A549 (cell line): ENCODE results near the gene ACSL4. TPM values are rescaled to one million over a fixed set of nuclear protein-coding genes. Genes with fewer than 3 reads are reported as not detected.

Experiments
- ATAC-seq, 2 experiments: fragments of 200-7000 bp in 1 of 2; fragments of >200 bp in 1 of 2; cut with Nextera tagmentation in 1 of 2; cut with Tn5 transposase in 1 of 2; 3 replicates each; pipeline versions ENCODE4 v1.8.0 to v1.9.1; 2018 to 2020; ENCODE audit warnings: mild to moderate bottlenecking in 1 of 2, moderate library complexity in 1 of 2
- CTCF ChIA-PET: fragments of 300-600 bp; sonication (Branson Sonifier 250); formaldehyde crosslinking; extraction: SDS; loops from one replicate; lab custom pipeline; 2021; ENCODE audit warnings: antibody characterized with exemption, inconsistent platforms; lab: Yijun Ruan, JAX
- POLR2A ChIA-PET: fragments of 350-600 bp; formaldehyde crosslinking; extraction: SDS; loops from one replicate; lab custom pipeline; 2021; ENCODE audit warnings: antibody characterized with exemption, inconsistent platforms; lab: Yijun Ruan, JAX
- DNase-seq, 2 experiments: peaks; one replicate each; pipeline versions ENCODE4 v3.0.0 to v3.0.0-alpha.2; 2011 to 2016; ENCODE audit warnings: low read depth in 1 of 2, low spot score in 1 of 2
- FAIRE-seq: peaks from 2 replicates; lab custom pipeline; 2011; peaks lifted over from hg19 to GRCh38; lab: Jason Lieb, UNC
- H3K27ac ChIP-seq, 2 experiments: fragments of >200 bp; sonication (Bioruptor Twin); formaldehyde crosslinking; 3 replicates each; pipeline ENCODE4 v1.5.1; 2016 to 2017
- H3K4me1 ChIP-seq: fragments of >200 bp; sonication (Bioruptor Twin); formaldehyde crosslinking; 3 replicates; pipeline ENCODE4 v1.6.1; 2016
- H3K4me2 ChIP-seq: fragments of >200 bp; sonication (Bioruptor Twin); formaldehyde crosslinking; 3 replicates; pipeline ENCODE4 v1.6.1; 2016
- H3K4me3 ChIP-seq: fragments of >200 bp; sonication (Bioruptor Twin); formaldehyde crosslinking; 3 replicates; pipeline ENCODE4 v1.5.1; 2016
- H3K9me3 ChIP-seq: fragments of >200 bp; sonication (Bioruptor Twin); formaldehyde crosslinking; 3 replicates; pipeline ENCODE4 v1.6.1; 2016
- CHD2 ChIP-seq: fragments of 150-350 bp; IDR thresholded peaks from 2 replicates; pipeline ENCODE4 v1.6.1; 2014; ENCODE audit warnings: low read length; ENCODE audit not compliant: partially characterized antibody
- CHD4 ChIP-seq: fragments of 200-600 bp; sonication (generic); IDR thresholded peaks from 2 replicates; pipeline ENCODE4 v1.6.1; 2016; ENCODE audit warnings: antibody characterized with exemption, mild to moderate bottlenecking, borderline replicate concordance
- EHMT2 ChIP-seq: fragments of 200-600 bp; sonication (generic); IDR thresholded peaks from 2 replicates; pipeline ENCODE4 v1.6.1; 2016; ENCODE audit warnings: antibody characterized with exemption, low read depth, mild to moderate bottlenecking, moderate library complexity
- ESRRA ChIP-seq: fragments of 150-350 bp; IDR thresholded peaks from 2 replicates; pipeline ENCODE4 v1.6.1; 2014; ENCODE audit warnings: mild to moderate bottlenecking, low read length, borderline replicate concordance
- FOSB ChIP-seq: fragments of 250-450 bp; sonication (Bioruptor Pico); IDR thresholded peaks from 2 replicates; pipeline ENCODE4 v1.5.0; 2020; ENCODE audit warnings: mild to moderate bottlenecking, moderate library complexity
- GATA3 ChIP-seq: IDR thresholded peaks from 2 replicates; pipeline ENCODE4 v1.6.1; 2012; ENCODE audit warnings: borderline replicate concordance
- HEYL ChIP-seq: fragments of 250-450 bp; sonication (Bioruptor Pico); IDR thresholded peaks from 2 replicates; pipeline ENCODE4 v1.8.0; 2021; ENCODE audit warnings: mild to moderate bottlenecking, moderate library complexity
- HOXA7 ChIP-seq: fragments of 250-450 bp; sonication (Bioruptor Pico); IDR thresholded peaks from 2 replicates; pipeline ENCODE4 v1.5.0; 2020; ENCODE audit warnings: mild to moderate bottlenecking, moderate library complexity
- KDM1A ChIP-seq: fragments of 200-600 bp; sonication (generic); IDR thresholded peaks from 2 replicates; pipeline ENCODE4 v1.6.1; 2016; ENCODE audit warnings: low read depth, mild to moderate bottlenecking
- RARB ChIP-seq: fragments of 250-450 bp; sonication (Bioruptor Pico); IDR thresholded peaks from 2 replicates; pipeline ENCODE4 v1.8.0; 2021; ENCODE audit warnings: mild to moderate bottlenecking, moderate library complexity
- RFX5 ChIP-seq: fragments of 450-650 bp; IDR thresholded peaks from 2 replicates; pipeline ENCODE4 v1.7.1; 2014; ENCODE audit warnings: antibody characterized with exemption, mild to moderate bottlenecking, moderate library complexity
- ZSCAN20 ChIP-seq: fragments of 250-450 bp; sonication (Bioruptor Pico); IDR thresholded peaks from 2 replicates; pipeline ENCODE4 v1.8.0; 2022; ENCODE audit warnings: mild to moderate bottlenecking, moderate library complexity
- WGBS: methylation state at CpG from one replicate; pipeline ENCODE4 v1.1.6; 2017; ENCODE audit errors: missing lambda C conversion rate; 5-methylcytosine and 5-hydroxymethylcytosine counted together
- polyA plus RNA-seq, 4 experiments: library from polyadenylated mRNA; depleted of rRNA in 3 of 4; stranded (reverse); fragments of >200 nt; fragmentation: RNase III in 1 of 4; extraction: RNeasy Plus Mini Kit Qiagen cat#74134 plus additional on column Dnase treatment in 1 of 4; gene quantifications; 2 replicates in 3 of 4; 3 replicates in 1 of 4; pipeline ENCODE4 v1.2.3, GENCODE V29; 2011 to 2017
- TF ChIP-seq, protein P1 (sequence below): fragments of 200-600 bp; sonication (generic); IDR thresholded peaks from 2 replicates; pipeline ENCODE4 v1.6.1; 2016; ENCODE audit warnings: antibody characterized with exemption, mild to moderate bottlenecking, moderate library complexity
- TF ChIP-seq, protein P2 (sequence below): fragments of >200 bp; sonication (Bioruptor Twin); formaldehyde crosslinking; IDR thresholded peaks from 3 replicates; pipeline ENCODE4 v1.5.1; 2016
- TF ChIP-seq, protein P3 (sequence below): IDR thresholded peaks from 2 replicates; pipeline ENCODE4 v1.6.1; 2012; ENCODE audit warnings: low read depth, borderline replicate concordance
- TF ChIP-seq, protein P4 (sequence below): IDR thresholded peaks from 2 replicates; pipeline ENCODE4 v1.6.1; 2012
- TF ChIP-seq, protein P5 (sequence below): fragments of 450-650 bp; IDR thresholded peaks from 2 replicates; pipeline ENCODE4 v1.6.1; 2014; ENCODE audit warnings: antibody characterized with exemption
- TF ChIP-seq, protein P6 (sequence below): fragments of 150-350 bp; IDR thresholded peaks from 2 replicates; pipeline ENCODE4 v1.6.1; 2014; ENCODE audit warnings: low read depth, mild to moderate bottlenecking, low read length

ACSL4 gene
- polyA plus RNA-seq, 2 of the 4 experiments (the other 2 are of a cell fraction) = 31.6 to 36.8 TPM

DNA sequence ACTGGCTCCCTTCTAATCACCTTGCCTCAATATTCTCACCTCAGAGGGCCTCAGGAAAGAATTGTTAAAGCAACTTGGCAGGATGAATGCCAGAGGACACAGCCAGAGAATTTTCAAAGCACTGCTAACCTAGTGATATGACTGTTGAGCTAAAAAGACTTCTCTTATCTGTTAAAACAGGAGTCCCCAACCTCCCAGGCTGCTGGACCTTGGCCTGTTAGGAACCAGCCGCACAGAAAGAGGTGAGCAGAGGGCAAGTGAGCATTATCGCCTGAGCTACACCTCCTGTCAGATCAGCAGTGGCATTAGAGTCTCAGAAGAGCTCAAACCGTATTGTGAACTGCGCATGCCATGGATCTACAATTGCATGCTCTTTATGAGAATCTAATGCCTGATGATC is 106.4 kb downstream of the ACSL4 start:
- WGBS = 86% methylated on average over 4 of the region's 4 CpGs
- no peak overlapping the region for H3K4me2 ChIP-seq

DNA sequence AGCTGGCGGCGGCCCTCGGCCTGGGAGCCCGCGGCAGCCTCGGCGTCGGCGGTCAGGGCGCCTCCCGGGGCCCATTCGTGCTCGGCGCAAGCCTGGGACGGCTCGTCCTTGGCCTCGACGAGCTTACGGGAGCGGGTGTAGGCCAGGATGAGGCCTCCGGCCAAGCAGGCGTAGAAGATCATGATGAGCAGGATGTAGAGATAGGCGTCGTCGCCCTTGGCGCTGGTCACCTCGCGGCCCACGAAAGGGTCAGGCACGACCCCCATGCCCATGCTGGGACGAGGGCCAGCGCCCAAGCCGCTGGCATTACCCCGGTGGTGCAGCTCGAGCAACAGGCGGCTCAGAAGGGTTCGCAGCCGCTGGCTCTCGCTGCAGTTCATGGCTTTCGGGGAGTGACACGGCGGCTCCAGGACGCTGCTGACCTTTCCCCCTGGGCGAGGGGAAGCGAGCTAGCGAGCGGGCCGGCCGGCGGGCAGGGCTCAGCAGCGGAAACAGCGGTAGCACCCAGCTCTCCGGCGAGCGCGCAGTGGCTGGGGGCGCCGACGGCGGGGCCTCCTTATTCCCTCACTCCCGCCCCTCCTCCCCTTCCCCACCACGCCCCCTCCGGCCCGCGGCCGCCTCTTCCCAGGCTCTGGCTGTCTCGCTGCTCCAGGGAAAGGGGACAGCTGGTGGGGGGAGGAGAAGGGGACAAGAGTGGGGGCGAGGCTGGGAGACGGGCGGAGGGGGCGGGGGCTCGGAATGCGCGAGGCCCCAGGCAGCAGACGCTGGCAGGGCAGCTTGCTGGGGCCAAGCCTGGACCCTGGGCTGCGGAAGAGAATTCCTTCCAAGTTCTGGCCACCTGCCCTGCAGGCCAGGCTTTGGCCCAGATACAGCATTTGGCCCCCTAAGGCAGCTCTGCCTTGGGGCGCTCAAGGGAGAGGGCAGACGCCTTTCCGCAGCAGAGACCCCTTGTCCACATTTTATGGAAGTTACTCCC is 108.1 kb downstream of the ACSL4 start, which contains the start of gene KCNE5:
KCNE5 (minus strand) TSS at position 532 of the 976 bp plus-strand sequence; CDS start at position 380, 152 bp downstream.
- no peak for ATAC-seq
- TF ChIP-seq, protein P1, sequence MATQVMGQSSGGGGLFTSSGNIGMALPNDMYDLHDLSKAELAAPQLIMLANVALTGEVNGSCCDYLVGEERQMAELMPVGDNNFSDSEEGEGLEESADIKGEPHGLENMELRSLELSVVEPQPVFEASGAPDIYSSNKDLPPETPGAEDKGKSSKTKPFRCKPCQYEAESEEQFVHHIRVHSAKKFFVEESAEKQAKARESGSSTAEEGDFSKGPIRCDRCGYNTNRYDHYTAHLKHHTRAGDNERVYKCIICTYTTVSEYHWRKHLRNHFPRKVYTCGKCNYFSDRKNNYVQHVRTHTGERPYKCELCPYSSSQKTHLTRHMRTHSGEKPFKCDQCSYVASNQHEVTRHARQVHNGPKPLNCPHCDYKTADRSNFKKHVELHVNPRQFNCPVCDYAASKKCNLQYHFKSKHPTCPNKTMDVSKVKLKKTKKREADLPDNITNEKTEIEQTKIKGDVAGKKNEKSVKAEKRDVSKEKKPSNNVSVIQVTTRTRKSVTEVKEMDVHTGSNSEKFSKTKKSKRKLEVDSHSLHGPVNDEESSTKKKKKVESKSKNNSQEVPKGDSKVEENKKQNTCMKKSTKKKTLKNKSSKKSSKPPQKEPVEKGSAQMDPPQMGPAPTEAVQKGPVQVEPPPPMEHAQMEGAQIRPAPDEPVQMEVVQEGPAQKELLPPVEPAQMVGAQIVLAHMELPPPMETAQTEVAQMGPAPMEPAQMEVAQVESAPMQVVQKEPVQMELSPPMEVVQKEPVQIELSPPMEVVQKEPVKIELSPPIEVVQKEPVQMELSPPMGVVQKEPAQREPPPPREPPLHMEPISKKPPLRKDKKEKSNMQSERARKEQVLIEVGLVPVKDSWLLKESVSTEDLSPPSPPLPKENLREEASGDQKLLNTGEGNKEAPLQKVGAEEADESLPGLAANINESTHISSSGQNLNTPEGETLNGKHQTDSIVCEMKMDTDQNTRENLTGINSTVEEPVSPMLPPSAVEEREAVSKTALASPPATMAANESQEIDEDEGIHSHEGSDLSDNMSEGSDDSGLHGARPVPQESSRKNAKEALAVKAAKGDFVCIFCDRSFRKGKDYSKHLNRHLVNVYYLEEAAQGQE = no peak
- TF ChIP-seq HEYL (CRISPR knock-in tag) (no peak), KDM1A (no peak), CHD2 (no peak), GATA3 (no peak), ESRRA (no peak), RFX5 (no peak), EHMT2 (no peak), CHD4 (no peak), HOXA7 (CRISPR knock-in tag) (no peak)
- TF ChIP-seq, protein P2, sequence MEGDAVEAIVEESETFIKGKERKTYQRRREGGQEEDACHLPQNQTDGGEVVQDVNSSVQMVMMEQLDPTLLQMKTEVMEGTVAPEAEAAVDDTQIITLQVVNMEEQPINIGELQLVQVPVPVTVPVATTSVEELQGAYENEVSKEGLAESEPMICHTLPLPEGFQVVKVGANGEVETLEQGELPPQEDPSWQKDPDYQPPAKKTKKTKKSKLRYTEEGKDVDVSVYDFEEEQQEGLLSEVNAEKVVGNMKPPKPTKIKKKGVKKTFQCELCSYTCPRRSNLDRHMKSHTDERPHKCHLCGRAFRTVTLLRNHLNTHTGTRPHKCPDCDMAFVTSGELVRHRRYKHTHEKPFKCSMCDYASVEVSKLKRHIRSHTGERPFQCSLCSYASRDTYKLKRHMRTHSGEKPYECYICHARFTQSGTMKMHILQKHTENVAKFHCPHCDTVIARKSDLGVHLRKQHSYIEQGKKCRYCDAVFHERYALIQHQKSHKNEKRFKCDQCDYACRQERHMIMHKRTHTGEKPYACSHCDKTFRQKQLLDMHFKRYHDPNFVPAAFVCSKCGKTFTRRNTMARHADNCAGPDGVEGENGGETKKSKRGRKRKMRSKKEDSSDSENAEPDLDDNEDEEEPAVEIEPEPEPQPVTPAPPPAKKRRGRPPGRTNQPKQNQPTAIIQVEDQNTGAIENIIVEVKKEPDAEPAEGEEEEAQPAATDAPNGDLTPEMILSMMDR = no peak
- TF ChIP-seq, protein P3, sequence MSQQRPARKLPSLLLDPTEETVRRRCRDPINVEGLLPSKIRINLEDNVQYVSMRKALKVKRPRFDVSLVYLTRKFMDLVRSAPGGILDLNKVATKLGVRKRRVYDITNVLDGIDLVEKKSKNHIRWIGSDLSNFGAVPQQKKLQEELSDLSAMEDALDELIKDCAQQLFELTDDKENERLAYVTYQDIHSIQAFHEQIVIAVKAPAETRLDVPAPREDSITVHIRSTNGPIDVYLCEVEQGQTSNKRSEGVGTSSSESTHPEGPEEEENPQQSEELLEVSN = no peak
- TF ChIP-seq, protein P4, sequence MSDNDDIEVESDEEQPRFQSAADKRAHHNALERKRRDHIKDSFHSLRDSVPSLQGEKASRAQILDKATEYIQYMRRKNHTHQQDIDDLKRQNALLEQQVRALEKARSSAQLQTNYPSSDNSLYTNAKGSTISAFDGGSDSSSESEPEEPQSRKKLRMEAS = no peak
- TF ChIP-seq, protein P5, sequence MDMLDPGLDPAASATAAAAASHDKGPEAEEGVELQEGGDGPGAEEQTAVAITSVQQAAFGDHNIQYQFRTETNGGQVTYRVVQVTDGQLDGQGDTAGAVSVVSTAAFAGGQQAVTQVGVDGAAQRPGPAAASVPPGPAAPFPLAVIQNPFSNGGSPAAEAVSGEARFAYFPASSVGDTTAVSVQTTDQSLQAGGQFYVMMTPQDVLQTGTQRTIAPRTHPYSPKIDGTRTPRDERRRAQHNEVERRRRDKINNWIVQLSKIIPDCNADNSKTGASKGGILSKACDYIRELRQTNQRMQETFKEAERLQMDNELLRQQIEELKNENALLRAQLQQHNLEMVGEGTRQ = no peak
- TF ChIP-seq, protein P6, sequence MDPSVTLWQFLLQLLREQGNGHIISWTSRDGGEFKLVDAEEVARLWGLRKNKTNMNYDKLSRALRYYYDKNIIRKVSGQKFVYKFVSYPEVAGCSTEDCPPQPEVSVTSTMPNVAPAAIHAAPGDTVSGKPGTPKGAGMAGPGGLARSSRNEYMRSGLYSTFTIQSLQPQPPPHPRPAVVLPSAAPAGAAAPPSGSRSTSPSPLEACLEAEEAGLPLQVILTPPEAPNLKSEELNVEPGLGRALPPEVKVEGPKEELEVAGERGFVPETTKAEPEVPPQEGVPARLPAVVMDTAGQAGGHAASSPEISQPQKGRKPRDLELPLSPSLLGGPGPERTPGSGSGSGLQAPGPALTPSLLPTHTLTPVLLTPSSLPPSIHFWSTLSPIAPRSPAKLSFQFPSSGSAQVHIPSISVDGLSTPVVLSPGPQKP = no peak
- FAIRE-seq = no peak
- DNase-seq = no peak
- no peak within 1 kb of the TSS for H3K4me3 ChIP-seq
- H3K4me1 ChIP-seq = no peaks in the 10 kb centered on the region
- WGBS = 84% methylated on average over 41 of the region's 79 CpGs
- H3K9me3 ChIP-seq = no peaks in the 10 kb centered on the region
- ChIA-PET POLR2A (no interaction called here), CTCF (interaction anchor here (0.9 kb wide), 1 partner anchor 10 kb away, joined by 3 read pairs; no protein-coding TSS in a partner anchor)
- no peak within 1 kb of the TSS for H3K4me2 ChIP-seq
- no peak within 1 kb of the TSS for H3K27ac ChIP-seq

More for the DNA sequence above, 106.4 kb downstream of the ACSL4 start:
- no peaks in the 10 kb centered on the region for H3K9me3 ChIP-seq
- H3K4me3 ChIP-seq = no peak overlapping the region
- DNase-seq = no peak
- ChIA-PET CTCF (interaction anchor here (1.1 kb wide), 1 partner anchor 141 kb away, joined by 3 read pairs; no protein-coding TSS in a partner anchor), POLR2A (no interaction called here)
- no peak overlapping the region for H3K27ac ChIP-seq
- no peaks in the 10 kb centered on the region for H3K4me1 ChIP-seq
- ATAC-seq = no peak
- peak; percentile 54 for FAIRE-seq
- no peak for TF ChIP-seq ZSCAN20
- TF ChIP-seq FOSB = no peak
- TF ChIP-seq, protein P3 = no peak
- TF ChIP-seq RARB (CRISPR knock-in tag) = no peak
- TF ChIP-seq ESRRA = no peak
